Sigmoid colon (tissue), 7 donors: ENCODE measurements around the gene ACE. TPM values are rescaled to one million over a fixed set of nuclear protein-coding genes. Genes with fewer than 3 reads are reported as not detected.

Experiments
- DNase-seq: peaks from one replicate; pipeline ENCODE4 v3.0.0-alpha.2; 2019
- H3K27ac ChIP-seq, 4 donors: fragments of 200-600 bp; sonication (generic); one replicate each; pipeline ENCODE4 v1.5.1; 2016 to 2019; ENCODE audit warnings: mild to moderate bottlenecking in 1 of 4
- H3K27me3 ChIP-seq, 3 donors: fragments of 200-600 bp; sonication (generic); one replicate each; pipeline ENCODE4 v1.5.1; 2019; ENCODE audit warnings: mild to moderate bottlenecking in 1 of 3
- H3K36me3 ChIP-seq, 4 donors: fragments of 200-600 bp; sonication (generic); one replicate each; pipeline ENCODE4 v1.5.1; 2016 to 2019
- H3K4me1 ChIP-seq, 4 donors: fragments of 200-600 bp; sonication (generic); one replicate each; pipeline ENCODE4 v1.5.1; 2017 to 2019
- H3K4me3 ChIP-seq, 4 donors: fragments of 200-600 bp; sonication (generic); one replicate each; pipeline ENCODE4 v1.5.1; 2017 to 2019; ENCODE audit warnings: mild to moderate bottlenecking in 2 of 4, moderate library complexity in 1 of 4
- H3K9me3 ChIP-seq, 4 donors: fragments of 200-600 bp in 3 of 4; sonication (generic) in 3 of 4; one replicate each; pipeline versions ENCODE4 v1.5.1 to v1.6.1; 2013 to 2019
- EP300 ChIP-seq, 4 donors: sonication (generic); formaldehyde crosslinking; IDR thresholded peaks; one replicate each; pipeline ENCODE4 v1.6.1; 2017; ENCODE audit warnings: antibody characterized with exemption in 4 of 4
- POLR2A ChIP-seq, 2 donors: fragments of 450-650 bp; IDR thresholded peaks; one replicate each; pipeline ENCODE4 v1.6.1; 2016; ENCODE audit warnings: antibody characterized with exemption in 2 of 2, mild to moderate bottlenecking in 2 of 2, moderate library complexity in 2 of 2
- POLR2AphosphoS5 ChIP-seq, 4 donors: sonication (generic); formaldehyde crosslinking; IDR thresholded peaks; one replicate each; pipeline ENCODE4 v1.6.1; 2017; ENCODE audit warnings: antibody characterized with exemption in 4 of 4
- whole genome bisulfite sequencing, 2 donors: extraction: QIAGEN DNeasy Blood & Tissue Kit; methylation state at CpG; one replicate each; pipeline ENCODE4 v1.1.7; 2013; 5-methylcytosine and 5-hydroxymethylcytosine counted together
- intact Hi-C: fragments of 100-400 bp; cut with DNase I; formaldehyde crosslinking; loops from one replicate; pipeline ENCODE4 v1.15.1; 2023
- polyA plus RNA-seq, 3 donors: library from polyadenylated mRNA; stranded (reverse); fragments of 200-250 nt; gene quantifications; one replicate each; pipeline ENCODE4 v1.2.3, GENCODE V29; 2013
- total RNA-seq, 4 donors: library from RNA; depleted of rRNA; stranded (reverse); fragments of >200 nt; gene quantifications; one replicate each; pipeline ENCODE4 v1.1.0, GENCODE V29; 2016
- TF ChIP-seq, protein P1 (sequence below), 4 experiments: fragments of 450-650 bp in 3 of 4; fragments of 200-600 bp in 1 of 4; IDR thresholded peaks; one replicate each; pipeline ENCODE4 v1.5.1; 2016 to 2019; ENCODE audit warnings: antibody characterized with exemption in 4 of 4, mild to moderate bottlenecking in 3 of 4, moderate library complexity in 2 of 4
- donor health status: healthy with polysubstance abuse.
- donor health status: Bipolar disorder and iron deficiency.
- donor health status: healthy.

The ACE gene
- total and polyA plus RNA-seq, 7 donors = 1.4 to 24.9 (median 2.5) TPM

DNA sequence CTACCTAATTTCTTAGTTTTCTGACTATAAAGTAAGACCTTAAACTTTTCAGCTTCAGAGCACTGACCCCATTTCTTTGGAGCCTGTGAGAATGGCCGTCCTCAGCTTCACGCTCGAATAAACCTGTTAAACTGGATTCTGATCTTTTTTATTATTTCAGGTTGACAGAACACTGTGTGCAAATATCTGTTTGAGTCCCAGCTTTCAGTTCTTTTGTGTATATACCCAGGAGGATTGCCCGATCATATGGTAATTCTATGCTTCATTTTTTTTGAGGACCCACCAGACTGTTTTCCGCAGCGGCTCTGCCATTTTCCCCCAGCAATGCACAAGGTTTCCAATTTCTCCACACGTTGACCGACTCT, 26.5 kb downstream of the ACE start:
- no peak for DNase-seq
- Histone ChIP-seq H3K9me3 (no peaks in the 10 kb centered on the region), H3K27me3 (peaks cover 0 to 35% (median 0%) of the 10 kb centered on the region in 3 donors), H3K4me3 (no peak overlapping the region), H3K4me1 (no peaks in the 10 kb centered on the region), H3K36me3 (no peaks in the 10 kb centered on the region), H3K27ac (no peak overlapping the region)
- TF ChIP-seq POLR2A (IDR thresholded peaks at IDR 0.05) (no peak), POLR2AphosphoS5 (IDR thresholded peaks at IDR 0.05) (no peak)
- TF ChIP-seq, protein P1, sequence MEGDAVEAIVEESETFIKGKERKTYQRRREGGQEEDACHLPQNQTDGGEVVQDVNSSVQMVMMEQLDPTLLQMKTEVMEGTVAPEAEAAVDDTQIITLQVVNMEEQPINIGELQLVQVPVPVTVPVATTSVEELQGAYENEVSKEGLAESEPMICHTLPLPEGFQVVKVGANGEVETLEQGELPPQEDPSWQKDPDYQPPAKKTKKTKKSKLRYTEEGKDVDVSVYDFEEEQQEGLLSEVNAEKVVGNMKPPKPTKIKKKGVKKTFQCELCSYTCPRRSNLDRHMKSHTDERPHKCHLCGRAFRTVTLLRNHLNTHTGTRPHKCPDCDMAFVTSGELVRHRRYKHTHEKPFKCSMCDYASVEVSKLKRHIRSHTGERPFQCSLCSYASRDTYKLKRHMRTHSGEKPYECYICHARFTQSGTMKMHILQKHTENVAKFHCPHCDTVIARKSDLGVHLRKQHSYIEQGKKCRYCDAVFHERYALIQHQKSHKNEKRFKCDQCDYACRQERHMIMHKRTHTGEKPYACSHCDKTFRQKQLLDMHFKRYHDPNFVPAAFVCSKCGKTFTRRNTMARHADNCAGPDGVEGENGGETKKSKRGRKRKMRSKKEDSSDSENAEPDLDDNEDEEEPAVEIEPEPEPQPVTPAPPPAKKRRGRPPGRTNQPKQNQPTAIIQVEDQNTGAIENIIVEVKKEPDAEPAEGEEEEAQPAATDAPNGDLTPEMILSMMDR (IDR thresholded peaks at IDR 0.05) = no peak
- intact Hi-C loops = no loop called here
- 26 to 63% methylated on average over 8 of the region's 8 CpGs for WGBS, 2 donors

DNA sequence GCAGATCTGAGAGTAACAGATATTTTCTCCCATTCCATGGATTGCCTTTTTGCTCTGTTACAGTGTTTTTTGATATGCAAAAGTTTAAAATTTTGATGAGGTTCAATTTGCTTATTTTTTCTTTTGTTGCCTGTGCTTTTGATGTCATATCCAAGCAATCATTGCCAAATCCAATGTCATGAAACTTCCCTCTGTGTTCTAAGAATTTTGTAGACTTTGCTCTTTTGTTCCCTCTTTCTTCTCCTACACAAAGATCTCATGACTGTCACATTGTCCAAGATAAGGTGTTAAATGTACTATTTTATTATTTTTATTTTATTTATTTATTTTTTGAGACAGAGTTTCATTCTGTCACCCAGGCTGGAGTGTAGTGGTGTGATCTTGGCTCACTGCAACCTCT, 27.4 kb downstream of the ACE start:
- Histone ChIP-seq H3K27ac (no peak overlapping the region), H3K27me3 (peaks cover 0 to 35% (median 0%) of the 10 kb centered on the region in 3 donors), H3K4me1 (no peaks in the 10 kb centered on the region), H3K4me3 (no peak overlapping the region), H3K9me3 (no peaks in the 10 kb centered on the region), H3K36me3 (no peaks in the 10 kb centered on the region)
- intact Hi-C loops = no loop called here
- DNase-seq = no peak
- no peak for TF ChIP-seq EP300 (IDR thresholded peaks at IDR 0.05)
- no peak for TF ChIP-seq POLR2AphosphoS5 (IDR thresholded peaks at IDR 0.05)
- TF ChIP-seq POLR2A (IDR thresholded peaks at IDR 0.05) = no peak
- TF ChIP-seq, protein P1 (IDR thresholded peaks at IDR 0.05) = no peak

GRCh38 chr17:63505341-63505740, 28.5 kb downstream of the ACE start:
- Histone ChIP-seq H3K9me3 (no peaks in the 10 kb centered on the region), H3K27ac (no peak overlapping the region), H3K4me1 (no peaks in the 10 kb centered on the region), H3K4me3 (no peak overlapping the region), H3K36me3 (no peaks in the 10 kb centered on the region), H3K27me3 (peaks cover 0 to 34% (median 0%) of the 10 kb centered on the region in 3 donors)
- no peak for DNase-seq
- intact Hi-C loops = no loop called here
- no peak for TF ChIP-seq EP300 (IDR thresholded peaks at IDR 0.05)
- TF ChIP-seq, protein P1 (IDR thresholded peaks at IDR 0.05) = no peak
- TF ChIP-seq POLR2AphosphoS5 (IDR thresholded peaks at IDR 0.05) = no peak
- TF ChIP-seq POLR2A (IDR thresholded peaks at IDR 0.05) = no peak
- 93 to 95% methylated on average over 9 of the region's 9 CpGs for WGBS, 2 donors

DNA sequence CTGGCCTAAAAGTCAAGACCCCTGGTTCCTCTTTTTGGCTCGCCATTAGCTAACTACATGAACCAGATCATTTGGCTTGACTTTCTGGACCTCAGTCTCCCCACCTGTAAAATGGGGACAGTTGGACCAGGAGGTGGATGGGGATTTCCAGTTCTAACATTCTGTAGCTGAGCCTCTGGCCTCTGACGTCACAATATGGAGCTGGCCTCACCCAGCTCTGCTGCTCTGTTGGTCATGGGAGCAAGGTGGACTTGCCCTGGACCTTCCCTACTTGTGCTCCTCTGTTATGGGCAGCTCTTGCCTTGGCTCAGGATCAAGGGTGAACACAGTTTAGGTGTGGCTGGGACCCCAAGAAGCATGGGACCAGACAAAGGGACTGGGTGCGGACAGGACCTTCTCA, 29.8 kb downstream of the ACE start:
- Histone ChIP-seq H3K4me1 (no peaks in the 10 kb centered on the region), H3K36me3 (no peaks in the 10 kb centered on the region), H3K4me3 (no peak overlapping the region), H3K9me3 (no peaks in the 10 kb centered on the region), H3K27me3 (peaks cover 0 to 25% (median 0%) of the 10 kb centered on the region in 3 donors), H3K27ac (no peak overlapping the region)
- DNase-seq = no peak
- TF ChIP-seq POLR2A (IDR thresholded peaks at IDR 0.05) = no peak
- TF ChIP-seq, protein P1 (IDR thresholded peaks at IDR 0.05) = no peak
- intact Hi-C loops = no loop called here
- 94 to 96% methylated on average over 3 of the region's 3 CpGs for WGBS, 2 donors

- DNase-seq = no peak
- H3K9me3 ChIP-seq = no peaks in the 10 kb centered on the region
- H3K27ac ChIP-seq = no peak overlapping the region
- 94 to 95% methylated on average over 8 of the region's 8 CpGs for WGBS, 2 donors
- H3K27me3 ChIP-seq = peaks cover 0 to 3% (median 0%) of the 10 kb centered on the region in 3 donors
- no peaks in the 10 kb centered on the region for H3K4me1 ChIP-seq
- intact Hi-C loops = no loop called here
- no peak overlapping the region for H3K4me3 ChIP-seq
- TF ChIP-seq, protein P1 (IDR thresholded peaks at IDR 0.05) = no peak
- TF ChIP-seq POLR2AphosphoS5 (IDR thresholded peaks at IDR 0.05) = no peak
- no peak for TF ChIP-seq POLR2A (IDR thresholded peaks at IDR 0.05)
- no peak for TF ChIP-seq EP300 (IDR thresholded peaks at IDR 0.05)
- H3K36me3 ChIP-seq = no peaks in the 10 kb centered on the region
Observed at GRCh38 chr17:63511331-63511730, 34.5 kb downstream of the ACE start.
